ENCODE results near the gene VARS2. TPM values are rescaled to one million over a fixed set of nuclear protein-coding genes. Genes with fewer than 3 reads are reported as not detected.

The VARS2 gene
- total and polyA plus RNA-seq, 9 of the 15 experiments (the other 6 are each of a cell fraction or from before 2014, with no cell fraction given) = 1.6 to 53.6 (median 29.9) TPM

- TF ChIP-seq ZNF609 (CRISPR knock-in tag; IDR thresholded peaks at IDR 0.05; ENCODE audit: borderline replicate concordance) (no peak), AFF4 (CRISPR knock-in tag; IDR thresholded peaks at IDR 0.05) (0 out of 2 replicates have a peak, but pooled peaks have one; percentile 31), MAFG (tag; conservative IDR thresholded peaks at IDR 0.05) (no peak), NFE2L1 (tag; IDR thresholded peaks at IDR 0.05; ENCODE audit: borderline replicate concordance, low read depth) (no peak), HDAC1 (IDR thresholded peaks at IDR 0.05) (peak; percentile 59 to 88; a peak in 2 of 4 replicates), GABPA (tag; conservative IDR thresholded peaks at IDR 0.05; ENCODE audit: low read depth) (peak; percentile 94), ZNF232 (CRISPR knock-in tag; IDR thresholded peaks at IDR 0.05) (no peak), HCFC1 (IDR thresholded peaks at IDR 0.05; ENCODE audit: low read depth, low read length) (peak; percentile 99), ATF2 (CRISPR knock-in tag; IDR thresholded peaks at IDR 0.05) (no peak), NFRKB (IDR thresholded peaks at IDR 0.05; ENCODE audit: low read depth) (peak; percentile 97), PRDM10 (IDR thresholded peaks at IDR 0.05; ENCODE audit: partially characterized antibody) (peak; percentile 86)
Measured at GRCh38 chr6:30907758-30908591, 6.1 kb upstream of the VARS2 start, which contains the start of gene GTF2H4 (continued).

Data from K562 (cell line).